GM23338 (cell line): ENCODE results near the gene NOLC1. TPM values are rescaled to one million over a fixed set of nuclear protein-coding genes. Genes with fewer than 3 reads are reported as not detected.

ENCODE experiments used
- ATAC-seq: fragments of 200-7000 bp; cut with Tn5 transposase; 3 replicates; pipeline ENCODE4 v1.9.1; 2020
- DNase-seq: peaks from one replicate; pipeline ENCODE4 v3.0.0-alpha.2; 2015; ENCODE audit warnings: low spot score
- H2AFZ ChIP-seq: fragments of 200-600 bp; sonication (generic); 2 replicates; pipeline ENCODE4 v1.8.0; 2016; ENCODE audit warnings: antibody characterized with exemption, mild to moderate bottlenecking, moderate library complexity
- H3F3A ChIP-seq: fragments of 200-600 bp; sonication (generic); replicated peaks from 2 replicates; pipeline ENCODE4 v1.8.0; 2017; ENCODE audit warnings: antibody characterized with exemption, mixed run types, low read depth
- H3K27ac ChIP-seq: fragments of 200-600 bp; sonication (generic); 2 replicates; pipeline ENCODE4 v1.6.1; 2016; ENCODE audit warnings: low read depth
- H3K27me3 ChIP-seq: fragments of 200-600 bp; sonication (generic); 2 replicates; pipeline ENCODE4 v1.8.0; 2016; ENCODE audit warnings: mild to moderate bottlenecking, mixed run types, moderate library complexity; ENCODE audit not compliant: insufficient read depth
- H3K36me3 ChIP-seq: fragments of 200-600 bp; sonication (generic); 2 replicates; pipeline ENCODE4 v1.8.0; 2016; ENCODE audit warnings: mild to moderate bottlenecking; ENCODE audit not compliant: insufficient read depth
- H3K4me1 ChIP-seq: fragments of 200-600 bp; sonication (generic); 2 replicates; pipeline ENCODE4 v1.8.0; 2016; ENCODE audit warnings: mild to moderate bottlenecking, moderate library complexity; ENCODE audit not compliant: insufficient read depth
- H3K4me2 ChIP-seq: fragments of 200-600 bp; sonication (generic); 2 replicates; pipeline ENCODE4 v1.7.1; 2017; ENCODE audit warnings: mixed run types
- H3K4me3 ChIP-seq: fragments of 200-600 bp; sonication (generic); 2 replicates; pipeline ENCODE4 v1.6.1; 2016; ENCODE audit warnings: mixed run types
- H3K79me2 ChIP-seq: fragments of 200-600 bp; sonication (generic); replicated peaks from 2 replicates; pipeline ENCODE4 v1.8.0; 2017; ENCODE audit warnings: mild to moderate bottlenecking; ENCODE audit not compliant: insufficient read depth
- H3K9me2 ChIP-seq: fragments of 200-600 bp; sonication (generic); 2 replicates; pipeline ENCODE4 v1.8.0; 2017; ENCODE audit not compliant: insufficient read depth
- H4K20me1 ChIP-seq: fragments of 200-600 bp; sonication (generic); replicated peaks from 2 replicates; pipeline ENCODE4 v1.8.0; 2017; ENCODE audit warnings: mild to moderate bottlenecking; ENCODE audit not compliant: insufficient read depth
- H3K27ac Mint-ChIP-seq: 2 replicates; pipeline ENCODE4 v1.8.0; 2020; ENCODE audit warnings: inconsistent platforms, mild to moderate bottlenecking, moderate library complexity, mixed read lengths
- H3K27me3 Mint-ChIP-seq: 3 replicates; pipeline ENCODE4 v1.8.0; 2022; ENCODE audit warnings: low read depth, mild to moderate bottlenecking, moderate library complexity, mixed read lengths, inconsistent platforms; ENCODE audit not compliant: insufficient read depth, poor library complexity
- H3K36me3 Mint-ChIP-seq: 3 replicates; pipeline ENCODE4 v1.8.0; 2021; ENCODE audit warnings: low read depth, mild to moderate bottlenecking, inconsistent platforms, moderate library complexity, mixed read lengths
- H3K4me1 Mint-ChIP-seq: 3 replicates; pipeline ENCODE4 v1.8.0; 2020; ENCODE audit warnings: mild to moderate bottlenecking, inconsistent platforms, mixed read lengths
- H3K4me3 Mint-ChIP-seq: 3 replicates; pipeline ENCODE4 v1.8.0; 2021; ENCODE audit warnings: moderate library complexity, mild to moderate bottlenecking, inconsistent platforms, mixed read lengths
- H3K9me3 Mint-ChIP-seq: 3 replicates; pipeline ENCODE4 v1.8.0; 2020; ENCODE audit warnings: moderate library complexity, mild to moderate bottlenecking, inconsistent platforms, mixed read lengths
- CREB1 ChIP-seq: fragments of 250-450 bp; sonication (Bioruptor Pico); IDR thresholded peaks from 2 replicates; pipeline ENCODE4 v1.5.0; 2020; ENCODE audit warnings: low read depth, mild to moderate bottlenecking, moderate library complexity
- JUNB ChIP-seq: IDR thresholded peaks from one replicate; pipeline ENCODE4 v1.6.1; 2016; ENCODE audit warnings: antibody characterized with exemption; ENCODE audit not compliant: unreplicated experiment
- POLR2AphosphoS5 ChIP-seq: IDR thresholded peaks from 2 replicates; pipeline ENCODE4 v1.6.1; 2016; ENCODE audit warnings: antibody characterized with exemption, low read depth
- STAT1 ChIP-seq: IDR thresholded peaks from one replicate; pipeline ENCODE4 v1.6.1; 2016; ENCODE audit warnings: antibody characterized with exemption; ENCODE audit not compliant: unreplicated experiment
- ZNF114 ChIP-seq: fragments of 250-450 bp; sonication (Bioruptor Pico); IDR thresholded peaks from 2 replicates; pipeline ENCODE4 v1.5.0; 2020; ENCODE audit warnings: mild to moderate bottlenecking, moderate library complexity
- ZNF331 ChIP-seq: fragments of 250-450 bp; sonication (Bioruptor Pico); IDR thresholded peaks from 2 replicates; pipeline ENCODE4 v1.5.0; 2020; ENCODE audit warnings: low read depth, mild to moderate bottlenecking, moderate library complexity
- polyA plus RNA-seq: library from polyadenylated mRNA; unstranded; fragments of >200 nt; fragmentation: Nextera tagmentation; extraction: Ambion mirVana; gene quantifications from 2 replicates; pipeline ENCODE4 v1.2.1, GENCODE V29; 2016
- total RNA-seq: library from RNA; depleted of rRNA; stranded (reverse); fragments of >200 nt; shearing (Covaris generic); gene quantifications from 2 replicates; pipeline ENCODE4 v1.2.3, GENCODE V29; 2014
- TF ChIP-seq, protein P1 (sequence below): fragments of 250-450 bp; sonication (Bioruptor Pico); IDR thresholded peaks from 2 replicates; pipeline ENCODE4 v1.5.0; 2020; ENCODE audit warnings: mild to moderate bottlenecking, moderate library complexity
- TF ChIP-seq, protein P2 (sequence below): IDR thresholded peaks from one replicate; pipeline ENCODE4 v1.6.1; 2018; ENCODE audit warnings: antibody characterized with exemption; ENCODE audit not compliant: unreplicated experiment

NOLC1 gene
- total and polyA plus RNA-seq, 2 experiments from 2014 or later: 126 to 178 TPM

DNA sequence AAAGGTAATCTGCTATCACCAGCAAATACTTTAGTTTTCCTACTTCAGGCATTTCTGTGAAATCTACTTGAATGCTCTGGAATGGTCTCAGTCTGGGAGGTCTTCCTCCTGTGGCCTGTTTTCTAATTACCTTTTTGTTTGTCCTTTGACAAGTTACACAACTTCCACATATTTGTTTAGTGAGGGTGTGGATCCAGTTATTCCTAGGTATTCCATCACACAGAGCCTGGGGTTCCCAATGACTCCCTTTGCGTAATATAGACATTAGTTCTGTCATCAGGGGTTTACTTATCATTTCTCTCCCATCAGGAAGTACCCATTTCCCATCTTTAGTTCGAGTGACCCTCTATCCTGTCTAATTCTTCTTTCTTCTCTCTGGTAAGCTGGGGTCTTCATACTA lies 45.8 kb downstream of the NOLC1 start (continued):
- TF ChIP-seq, protein P1, sequence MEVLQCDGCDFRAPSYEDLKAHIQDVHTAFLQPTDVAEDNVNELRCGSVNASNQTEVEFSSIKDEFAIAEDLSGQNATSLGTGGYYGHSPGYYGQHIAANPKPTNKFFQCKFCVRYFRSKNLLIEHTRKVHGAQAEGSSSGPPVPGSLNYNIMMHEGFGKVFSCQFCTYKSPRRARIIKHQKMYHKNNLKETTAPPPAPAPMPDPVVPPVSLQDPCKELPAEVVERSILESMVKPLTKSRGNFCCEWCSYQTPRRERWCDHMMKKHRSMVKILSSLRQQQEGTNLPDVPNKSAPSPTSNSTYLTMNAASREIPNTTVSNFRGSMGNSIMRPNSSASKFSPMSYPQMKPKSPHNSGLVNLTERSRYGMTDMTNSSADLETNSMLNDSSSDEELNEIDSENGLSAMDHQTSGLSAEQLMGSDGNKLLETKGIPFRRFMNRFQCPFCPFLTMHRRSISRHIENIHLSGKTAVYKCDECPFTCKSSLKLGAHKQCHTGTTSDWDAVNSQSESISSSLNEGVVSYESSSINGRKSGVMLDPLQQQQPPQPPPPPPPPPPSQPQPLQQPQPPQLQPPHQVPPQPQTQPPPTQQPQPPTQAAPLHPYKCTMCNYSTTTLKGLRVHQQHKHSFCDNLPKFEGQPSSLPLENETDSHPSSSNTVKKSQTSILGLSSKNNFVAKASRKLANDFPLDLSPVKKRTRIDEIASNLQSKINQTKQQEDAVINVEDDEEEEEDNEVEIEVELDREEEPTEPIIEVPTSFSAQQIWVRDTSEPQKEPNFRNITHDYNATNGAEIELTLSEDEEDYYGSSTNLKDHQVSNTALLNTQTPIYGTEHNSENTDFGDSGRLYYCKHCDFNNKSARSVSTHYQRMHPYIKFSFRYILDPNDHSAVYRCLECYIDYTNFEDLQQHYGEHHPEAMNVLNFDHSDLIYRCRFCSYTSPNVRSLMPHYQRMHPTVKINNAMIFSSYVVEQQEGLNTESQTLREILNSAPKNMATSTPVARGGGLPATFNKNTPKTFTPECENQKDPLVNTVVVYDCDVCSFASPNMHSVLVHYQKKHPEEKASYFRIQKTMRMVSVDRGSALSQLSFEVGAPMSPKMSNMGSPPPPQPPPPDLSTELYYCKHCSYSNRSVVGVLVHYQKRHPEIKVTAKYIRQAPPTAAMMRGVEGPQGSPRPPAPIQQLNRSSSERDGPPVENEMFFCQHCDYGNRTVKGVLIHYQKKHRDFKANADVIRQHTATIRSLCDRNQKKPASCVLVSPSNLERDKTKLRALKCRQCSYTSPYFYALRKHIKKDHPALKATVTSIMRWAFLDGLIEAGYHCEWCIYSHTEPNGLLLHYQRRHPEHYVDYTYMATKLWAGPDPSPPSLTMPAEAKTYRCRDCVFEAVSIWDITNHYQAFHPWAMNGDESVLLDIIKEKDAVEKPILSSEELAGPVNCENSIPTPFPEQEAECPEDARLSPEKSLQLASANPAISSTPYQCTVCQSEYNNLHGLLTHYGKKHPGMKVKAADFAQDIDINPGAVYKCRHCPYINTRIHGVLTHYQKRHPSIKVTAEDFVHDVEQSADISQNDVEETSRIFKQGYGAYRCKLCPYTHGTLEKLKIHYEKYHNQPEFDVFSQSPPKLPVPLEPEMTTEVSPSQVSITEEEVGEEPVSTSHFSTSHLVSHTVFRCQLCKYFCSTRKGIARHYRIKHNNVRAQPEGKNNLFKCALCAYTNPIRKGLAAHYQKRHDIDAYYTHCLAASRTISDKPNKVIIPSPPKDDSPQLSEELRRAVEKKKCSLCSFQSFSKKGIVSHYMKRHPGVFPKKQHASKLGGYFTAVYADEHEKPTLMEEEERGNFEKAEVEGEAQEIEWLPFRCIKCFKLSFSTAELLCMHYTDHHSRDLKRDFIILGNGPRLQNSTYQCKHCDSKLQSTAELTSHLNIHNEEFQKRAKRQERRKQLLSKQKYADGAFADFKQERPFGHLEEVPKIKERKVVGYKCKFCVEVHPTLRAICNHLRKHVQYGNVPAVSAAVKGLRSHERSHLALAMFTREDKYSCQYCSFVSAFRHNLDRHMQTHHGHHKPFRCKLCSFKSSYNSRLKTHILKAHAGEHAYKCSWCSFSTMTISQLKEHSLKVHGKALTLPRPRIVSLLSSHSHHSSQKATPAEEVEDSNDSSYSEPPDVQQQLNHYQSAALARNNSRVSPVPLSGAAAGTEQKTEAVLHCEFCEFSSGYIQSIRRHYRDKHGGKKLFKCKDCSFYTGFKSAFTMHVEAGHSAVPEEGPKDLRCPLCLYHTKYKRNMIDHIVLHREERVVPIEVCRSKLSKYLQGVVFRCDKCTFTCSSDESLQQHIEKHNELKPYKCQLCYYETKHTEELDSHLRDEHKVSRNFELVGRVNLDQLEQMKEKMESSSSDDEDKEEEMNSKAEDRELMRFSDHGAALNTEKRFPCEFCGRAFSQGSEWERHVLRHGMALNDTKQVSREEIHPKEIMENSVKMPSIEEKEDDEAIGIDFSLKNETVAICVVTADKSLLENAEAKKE (CRISPR knock-in tag): no peak

DNA sequence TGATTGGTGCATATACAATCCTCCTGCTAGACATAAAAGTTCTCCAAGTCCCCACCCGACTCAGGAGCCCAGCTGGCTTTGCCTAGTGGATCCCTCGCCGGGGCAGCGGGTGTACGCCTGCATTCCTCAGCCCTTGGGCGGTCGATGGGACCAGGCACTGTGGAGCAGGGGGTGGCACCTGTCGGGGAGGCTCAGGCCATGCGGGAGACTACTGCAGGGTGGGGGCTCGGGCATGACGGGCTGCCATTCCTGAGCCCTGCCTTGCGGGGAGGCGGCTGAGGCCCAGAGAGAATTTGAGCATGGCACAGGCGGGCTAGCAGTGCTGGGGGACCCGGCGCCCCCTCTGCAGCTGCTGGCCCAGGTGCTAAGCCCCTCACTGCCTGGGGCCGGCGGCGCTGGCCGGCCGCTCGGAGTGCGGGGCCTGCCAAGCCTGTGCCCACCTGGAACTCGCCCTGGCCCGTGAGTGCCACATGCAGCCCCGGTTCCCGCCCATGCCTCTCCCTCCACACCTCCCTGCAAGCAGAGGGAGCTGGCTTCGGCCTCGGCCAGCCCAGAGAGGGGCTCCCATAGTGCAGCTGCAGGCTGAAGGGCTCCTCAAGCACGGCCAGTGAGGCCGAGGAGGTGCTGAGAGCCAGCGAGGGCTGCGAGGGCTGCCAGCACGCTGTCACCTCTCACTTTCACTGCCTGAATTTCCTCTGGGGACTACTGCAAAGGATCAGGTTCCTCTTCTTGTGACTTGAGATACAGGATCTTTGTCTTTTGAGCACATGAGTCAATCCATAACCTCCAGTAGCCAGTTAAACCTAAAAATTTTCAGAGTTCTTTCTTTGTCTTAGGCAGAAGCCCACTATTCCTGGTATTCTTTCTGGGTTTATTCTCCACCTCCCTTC lies 48.8 kb downstream of the NOLC1 start:
- Histone ChIP-seq H3K27ac (no peak overlapping the region), H3F3A (no peaks in the 10 kb centered on the region), H3K36me3 (peaks cover 3% of the 10 kb centered on the region; the same call in 1 of the 2 replicates), H3K4me3 (no peak overlapping the region), H4K20me1 (no peaks in the 10 kb centered on the region), H3K27me3 (no peaks in the 10 kb centered on the region), H3K9me2 (no peaks in the 10 kb centered on the region), H3K79me2 (no peaks in the 10 kb centered on the region), H2AFZ (no peak overlapping the region), H3K4me1 (no peaks in the 10 kb centered on the region), H3K4me2 (no peak overlapping the region)
- no peak for DNase-seq
- Mint-ChIP-seq H3K36me3 (peaks cover 8% of the 10 kb centered on the region; the same call in 2 of the 3 replicates), H3K27ac (no peak overlapping the region), H3K4me1 (no peaks in the 10 kb centered on the region), H3K4me3 (no peak overlapping the region), H3K9me3 (peaks cover 65% of the 10 kb centered on the region), H3K27me3 (peaks cover 4% of the 10 kb centered on the region)
- no peak for ATAC-seq
- no peak for TF ChIP-seq STAT1
- TF ChIP-seq JUNB: no peak
- TF ChIP-seq ZNF331 (CRISPR knock-in tag): no peak
- TF ChIP-seq CREB1: no peak
- no peak for TF ChIP-seq ZNF114 (CRISPR knock-in tag)
- no peak for TF ChIP-seq POLR2AphosphoS5
- TF ChIP-seq, protein P2, sequence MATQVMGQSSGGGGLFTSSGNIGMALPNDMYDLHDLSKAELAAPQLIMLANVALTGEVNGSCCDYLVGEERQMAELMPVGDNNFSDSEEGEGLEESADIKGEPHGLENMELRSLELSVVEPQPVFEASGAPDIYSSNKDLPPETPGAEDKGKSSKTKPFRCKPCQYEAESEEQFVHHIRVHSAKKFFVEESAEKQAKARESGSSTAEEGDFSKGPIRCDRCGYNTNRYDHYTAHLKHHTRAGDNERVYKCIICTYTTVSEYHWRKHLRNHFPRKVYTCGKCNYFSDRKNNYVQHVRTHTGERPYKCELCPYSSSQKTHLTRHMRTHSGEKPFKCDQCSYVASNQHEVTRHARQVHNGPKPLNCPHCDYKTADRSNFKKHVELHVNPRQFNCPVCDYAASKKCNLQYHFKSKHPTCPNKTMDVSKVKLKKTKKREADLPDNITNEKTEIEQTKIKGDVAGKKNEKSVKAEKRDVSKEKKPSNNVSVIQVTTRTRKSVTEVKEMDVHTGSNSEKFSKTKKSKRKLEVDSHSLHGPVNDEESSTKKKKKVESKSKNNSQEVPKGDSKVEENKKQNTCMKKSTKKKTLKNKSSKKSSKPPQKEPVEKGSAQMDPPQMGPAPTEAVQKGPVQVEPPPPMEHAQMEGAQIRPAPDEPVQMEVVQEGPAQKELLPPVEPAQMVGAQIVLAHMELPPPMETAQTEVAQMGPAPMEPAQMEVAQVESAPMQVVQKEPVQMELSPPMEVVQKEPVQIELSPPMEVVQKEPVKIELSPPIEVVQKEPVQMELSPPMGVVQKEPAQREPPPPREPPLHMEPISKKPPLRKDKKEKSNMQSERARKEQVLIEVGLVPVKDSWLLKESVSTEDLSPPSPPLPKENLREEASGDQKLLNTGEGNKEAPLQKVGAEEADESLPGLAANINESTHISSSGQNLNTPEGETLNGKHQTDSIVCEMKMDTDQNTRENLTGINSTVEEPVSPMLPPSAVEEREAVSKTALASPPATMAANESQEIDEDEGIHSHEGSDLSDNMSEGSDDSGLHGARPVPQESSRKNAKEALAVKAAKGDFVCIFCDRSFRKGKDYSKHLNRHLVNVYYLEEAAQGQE: no peak
